Esophagus (tissue), 2 donors: ENCODE data around the gene AATK. TPM values are rescaled to one million over a fixed set of nuclear protein-coding genes. Genes with fewer than 3 reads are reported as not detected.

ENCODE experiments used
- H3K27ac ChIP-seq, 2 donors: one replicate each; pipeline ENCODE4 v1.5.1; 2013; ENCODE audit warnings: low read depth in 2 of 2, mild to moderate bottlenecking in 2 of 2, inconsistent platforms in 1 of 2, low read length in 1 of 2, moderate library complexity in 1 of 2
- H3K27me3 ChIP-seq, 2 donors: one replicate each; pipeline ENCODE4 v1.6.1; 2013; ENCODE audit warnings: low read length in 2 of 2, control low read depth in 1 of 2, mild to moderate bottlenecking in 1 of 2; ENCODE audit not compliant: insufficient read depth in 2 of 2, control insufficient read depth in 1 of 2
- H3K36me3 ChIP-seq, 2 donors: one replicate each; pipeline ENCODE4 v1.6.1; 2013; ENCODE audit warnings: low read length in 1 of 2; ENCODE audit not compliant: control insufficient read depth in 2 of 2, insufficient read depth in 2 of 2
- H3K4me1 ChIP-seq, 2 donors: one replicate each; pipeline ENCODE4 v1.6.1; 2013; ENCODE audit warnings: low read length in 1 of 2; ENCODE audit not compliant: control insufficient read depth in 2 of 2, insufficient read depth in 2 of 2
- H3K4me3 ChIP-seq, 2 donors: one replicate each; pipeline ENCODE4 v1.5.1; 2013; ENCODE audit warnings: low read length in 2 of 2, mild to moderate bottlenecking in 2 of 2, low read depth in 1 of 2, moderate library complexity in 1 of 2
- H3K9me3 ChIP-seq, 2 donors: one replicate each; pipeline ENCODE4 v1.6.1; 2013; ENCODE audit warnings: mild to moderate bottlenecking in 2 of 2, low read depth in 1 of 2, low read length in 1 of 2, moderate library complexity in 1 of 2; ENCODE audit not compliant: control insufficient read depth in 2 of 2, insufficient read depth in 1 of 2
- WGBS, 2 donors: extraction: QIAGEN DNeasy Blood & Tissue Kit; methylation state at CpG; one replicate each; pipeline ENCODE4 v1.1.7; 2013; 5-methylcytosine and 5-hydroxymethylcytosine counted together
- polyA plus RNA-seq, 2 donors: library from polyadenylated mRNA; stranded (reverse); fragments of 200-250 nt; gene quantifications; one replicate each; pipeline ENCODE4 v1.2.3, GENCODE V29; 2013
- donor health status: healthy with polysubstance abuse.
- donor health status: Bipolar disorder and iron deficiency.

The AATK gene
- polyA plus RNA-seq, 2 donors, result 1.1 to 1.2 TPM

DNA sequence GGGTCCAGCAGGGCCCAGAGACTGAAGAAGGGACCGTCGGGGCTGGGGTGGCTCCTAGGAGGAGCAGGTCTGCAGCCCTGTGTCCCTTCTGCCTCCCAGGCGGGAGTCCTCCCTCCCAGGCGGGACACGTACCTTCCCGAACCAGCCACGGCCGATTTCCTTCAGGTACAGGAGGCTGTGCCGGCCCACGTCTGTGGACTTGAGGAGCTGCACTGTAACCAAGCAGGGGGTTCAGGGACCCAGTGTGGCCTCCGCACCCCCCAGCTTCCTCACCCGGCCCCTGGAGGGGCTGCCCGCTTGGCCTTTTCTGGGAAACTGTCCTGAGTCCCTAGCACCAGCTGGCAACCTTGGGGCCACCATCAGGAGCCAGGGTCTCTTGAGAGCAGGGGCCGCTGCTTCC lies 37.7 kb downstream of the AATK start:
- Histone ChIP-seq H3K4me1 (peaks cover 0 to 10% of the 10 kb centered on the region in 2 donors), H3K9me3 (no peaks in the 10 kb centered on the region), H3K4me3 (no peak overlapping the region), H3K27me3 (no peaks in the 10 kb centered on the region), H3K36me3 (no peaks in the 10 kb centered on the region), H3K27ac (no peak overlapping the region)
- 84 to 92% methylated on average over 14 of the region's 14 CpGs for WGBS, 2 donors

DNA sequence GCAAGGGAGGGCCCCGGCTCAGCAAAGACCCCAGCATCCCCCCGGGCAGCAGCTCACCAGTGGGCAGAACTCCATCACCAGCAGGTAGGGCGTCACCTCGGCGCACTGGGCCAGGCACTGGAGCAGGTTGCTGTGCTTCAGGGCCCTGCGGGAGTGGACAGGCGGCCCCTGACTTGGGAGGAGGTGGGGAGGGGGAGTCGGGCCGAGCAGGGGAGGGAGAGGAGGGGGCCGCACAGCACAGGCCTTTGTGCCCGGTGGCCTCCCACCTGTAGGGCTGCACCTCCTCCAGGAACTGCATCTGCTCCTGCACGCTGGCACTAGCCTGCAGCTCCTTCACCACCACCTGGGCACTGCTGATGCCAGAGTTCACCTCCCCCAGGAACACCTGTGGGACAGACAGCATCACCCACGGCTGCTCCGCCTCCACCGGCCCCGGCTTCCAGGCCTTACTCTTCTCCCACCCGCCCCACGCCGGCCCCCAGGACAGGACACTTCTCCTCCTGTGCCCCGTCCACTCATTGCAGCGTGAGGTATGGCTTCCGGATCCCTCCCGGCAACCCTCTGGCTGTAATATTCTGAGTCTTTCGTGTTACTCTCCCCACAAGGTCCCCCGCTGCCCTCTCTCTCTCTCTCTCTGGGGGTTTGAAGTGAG lies 38.4 kb downstream of the AATK start:
- WGBS, 2 donors, result 64% methylated on average over 23 to 25 of the region's 25 CpGs
- no peaks in the 10 kb centered on the region for H3K36me3 ChIP-seq
- H3K27ac ChIP-seq, result no peak overlapping the region
- peaks cover 0 to 10% of the 10 kb centered on the region in 2 donors for H3K4me1 ChIP-seq
- no peaks in the 10 kb centered on the region for H3K9me3 ChIP-seq
- H3K27me3 ChIP-seq, result no peaks in the 10 kb centered on the region
- no peak overlapping the region for H3K4me3 ChIP-seq

DNA sequence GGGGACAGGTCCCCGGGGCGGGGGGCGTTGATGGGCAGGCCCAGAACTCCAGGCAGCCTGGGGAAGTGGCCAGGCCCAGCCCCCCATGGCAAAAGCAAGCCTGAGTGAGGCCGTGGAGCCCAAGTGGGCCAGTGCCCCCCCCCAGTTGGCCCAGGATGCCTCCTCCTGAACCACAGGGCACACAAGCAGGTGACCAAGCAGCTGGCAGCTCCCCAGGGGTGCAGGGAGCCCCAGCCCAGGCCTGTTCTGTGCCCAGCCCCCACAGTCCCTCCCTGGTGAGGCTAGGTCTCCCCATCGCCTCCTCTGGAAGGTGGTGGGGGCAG lies 38.9 kb downstream of the AATK start:
- H3K9me3 ChIP-seq, result no peaks in the 10 kb centered on the region

DNA sequence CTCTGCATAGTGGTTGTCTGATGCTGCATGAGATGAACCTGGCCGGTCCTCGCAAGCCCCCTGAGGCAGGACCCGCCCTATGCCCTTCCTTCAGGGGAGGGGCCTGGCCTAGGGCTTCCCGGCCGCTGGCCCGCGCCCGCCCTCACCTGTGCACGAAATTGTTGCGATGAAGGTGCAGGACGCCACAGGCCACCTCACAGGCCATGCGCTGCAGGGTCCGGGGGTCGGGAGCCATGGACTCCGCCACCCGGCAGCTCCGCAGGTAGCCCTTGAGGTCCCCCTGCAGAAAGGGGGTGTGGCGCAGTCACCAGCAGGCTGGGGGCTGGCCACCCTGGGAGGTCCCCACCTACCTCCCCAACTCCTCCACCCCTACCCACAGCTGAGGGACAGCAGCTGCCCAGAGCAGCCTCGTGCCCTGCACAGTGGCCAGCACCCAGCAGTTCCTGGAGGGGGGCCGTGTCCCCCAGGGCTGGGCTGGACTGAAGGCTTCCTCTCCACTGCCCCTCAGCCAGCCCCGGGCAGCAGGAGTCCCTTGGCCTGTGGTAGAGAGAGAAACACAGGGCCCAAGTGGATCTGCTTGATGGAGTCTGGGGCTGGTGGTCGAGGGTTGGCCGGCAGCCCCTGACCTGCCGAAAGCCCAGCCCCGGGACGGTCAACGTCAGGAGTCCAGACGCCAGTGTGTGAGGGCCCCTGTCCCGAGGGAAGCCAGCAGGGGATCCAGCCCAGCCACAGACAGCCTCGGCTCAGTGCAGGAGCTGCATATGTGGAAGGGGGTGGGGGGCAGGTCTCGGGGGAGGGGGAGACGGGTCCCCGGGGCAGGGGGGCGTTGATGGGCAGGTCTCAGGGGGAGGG lies 39.5 kb downstream of the AATK start:
- WGBS, 2 donors, result 51 to 64% methylated on average over 25 to 34 of the region's 34 CpGs
- Histone ChIP-seq H3K4me3 (no peak overlapping the region), H3K27me3 (no peaks in the 10 kb centered on the region), H3K4me1 (peaks cover 0 to 10% of the 10 kb centered on the region in 2 donors), H3K9me3 (no peaks in the 10 kb centered on the region), H3K36me3 (no peaks in the 10 kb centered on the region), H3K27ac (no peak overlapping the region)

More for the DNA sequence above, 38.9 kb downstream of the AATK start:
- H3K4me3 ChIP-seq, result no peak overlapping the region
- H3K36me3 ChIP-seq, result no peaks in the 10 kb centered on the region
- H3K27me3 ChIP-seq, result no peaks in the 10 kb centered on the region
- H3K4me1 ChIP-seq, result peaks cover 0 to 10% of the 10 kb centered on the region in 2 donors
- WGBS, 2 donors, result 46 to 47% methylated on average over 4 to 5 of the region's 5 CpGs
- no peak overlapping the region for H3K27ac ChIP-seq

DNA sequence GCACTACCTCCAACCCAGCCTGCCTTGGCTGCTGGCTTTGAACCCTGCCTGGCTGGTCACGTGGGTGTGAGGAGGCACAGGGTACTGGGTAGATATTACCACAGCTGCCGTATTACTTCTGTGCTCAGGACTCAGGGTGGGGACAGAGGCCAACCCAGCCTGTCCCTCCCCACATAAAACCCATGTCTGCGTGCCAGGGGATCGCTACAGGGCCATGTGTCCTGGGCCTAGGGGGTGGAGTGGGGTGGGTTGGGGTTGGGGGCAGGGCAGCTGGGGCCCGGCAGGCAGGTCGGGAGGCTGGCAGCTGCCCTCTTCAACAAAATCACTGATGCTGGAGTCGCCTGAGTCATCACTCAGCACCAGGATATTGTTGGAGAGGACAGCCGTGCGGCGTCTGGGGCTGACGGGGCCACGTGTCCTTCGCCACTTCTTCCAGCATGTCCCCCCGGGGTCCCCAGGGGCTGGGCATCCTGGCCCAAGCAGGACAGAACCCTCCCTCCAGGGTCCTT lies 40.4 kb downstream of the AATK start:
- Histone ChIP-seq H3K4me3 (no peak overlapping the region), H3K4me1 (peaks cover 0 to 10% of the 10 kb centered on the region in 2 donors), H3K36me3 (no peaks in the 10 kb centered on the region), H3K9me3 (no peaks in the 10 kb centered on the region), H3K27ac (no peak overlapping the region), H3K27me3 (no peaks in the 10 kb centered on the region)
- WGBS, 2 donors, result 46 to 54% methylated on average over 14 of the region's 14 CpGs

DNA sequence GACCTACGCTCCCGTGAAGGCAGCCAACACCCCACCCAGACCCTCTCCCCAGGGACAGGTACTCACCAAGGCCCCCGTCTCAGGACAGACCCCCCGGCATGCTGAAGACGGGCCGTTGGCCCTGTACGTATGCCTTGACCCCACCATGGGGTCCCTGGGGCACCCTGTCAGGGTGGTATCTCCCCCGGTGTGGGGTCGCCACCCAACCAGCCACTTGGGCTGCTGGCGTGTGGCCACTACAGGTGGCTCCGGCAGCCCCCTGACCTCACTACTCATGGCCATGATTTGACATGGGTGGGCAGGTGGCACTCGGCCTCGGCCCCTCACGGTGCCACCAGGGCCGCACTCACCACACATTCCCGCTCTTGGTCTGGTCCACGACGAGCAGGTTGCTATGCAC lies 41.6 kb downstream of the AATK start:
- peaks cover 0 to 13% of the 10 kb centered on the region in 2 donors for H3K4me1 ChIP-seq
- H3K27ac ChIP-seq, result no peak overlapping the region
- H3K4me3 ChIP-seq, result no peak overlapping the region
- 90 to 92% methylated on average over 17 to 18 of the region's 18 CpGs for WGBS, 2 donors
- no peaks in the 10 kb centered on the region for H3K36me3 ChIP-seq
- H3K27me3 ChIP-seq, result no peaks in the 10 kb centered on the region
- H3K9me3 ChIP-seq, result peaks cover 0 to 4% of the 10 kb centered on the region in 2 donors

DNA sequence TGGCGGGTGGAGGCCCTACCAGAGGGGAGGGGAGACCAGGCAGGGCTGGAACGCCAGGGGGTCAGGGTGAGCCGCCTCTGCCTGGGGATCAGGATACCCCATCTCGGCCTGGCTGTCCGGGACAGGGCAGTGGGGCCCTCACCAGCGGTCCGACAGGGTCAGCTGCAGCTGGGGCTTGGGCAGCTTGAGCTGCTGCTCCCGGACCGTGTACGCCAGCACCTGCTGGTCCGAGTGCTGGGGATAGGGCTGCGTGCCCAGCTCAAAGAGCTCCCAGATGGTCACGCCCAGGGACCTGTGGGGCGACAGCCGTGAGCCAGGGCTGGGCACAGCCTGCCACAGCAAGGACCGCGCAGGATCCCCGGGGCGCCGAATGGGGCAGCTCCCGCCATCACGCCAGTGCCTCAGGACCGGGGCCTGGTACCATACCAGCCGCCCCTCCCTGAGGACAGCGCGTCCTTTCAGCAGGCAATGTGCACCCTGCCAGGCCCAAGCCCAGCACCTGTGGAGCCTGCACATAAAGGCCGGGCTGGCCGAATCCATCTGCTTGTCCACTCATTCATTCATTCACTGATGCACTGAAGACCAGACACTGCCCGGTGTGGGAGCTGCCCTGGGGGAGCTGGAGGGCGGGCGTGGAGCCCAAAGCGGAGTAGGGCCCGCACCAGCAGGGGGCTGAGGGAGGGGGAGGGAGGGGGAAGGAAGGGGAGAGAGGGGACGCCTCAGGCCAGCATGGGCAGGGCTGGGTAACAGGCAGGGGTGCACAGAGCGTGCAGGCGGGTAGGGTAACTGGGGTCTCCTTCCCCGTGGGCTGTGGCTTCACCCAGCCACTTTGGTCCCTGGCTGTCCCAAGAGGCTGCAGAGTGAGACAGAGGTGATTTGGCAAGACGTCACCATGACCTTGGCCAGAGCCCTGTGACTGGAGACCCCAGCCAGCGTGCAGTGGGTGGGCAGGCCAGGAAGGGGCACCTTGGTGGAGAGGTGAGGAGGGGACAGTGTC lies 42.7 kb downstream of the AATK start:
- no peaks in the 10 kb centered on the region for H3K27me3 ChIP-seq
- peaks cover 4 to 23% of the 10 kb centered on the region in 2 donors for H3K4me1 ChIP-seq
- 67 to 81% methylated on average over 36 to 39 of the region's 39 CpGs for WGBS, 2 donors
- peaks cover 0 to 5% of the 10 kb centered on the region in 2 donors for H3K9me3 ChIP-seq
- H3K36me3 ChIP-seq, result no peaks in the 10 kb centered on the region
- H3K4me3 ChIP-seq, result no peak overlapping the region
- no peak overlapping the region for H3K27ac ChIP-seq

DNA sequence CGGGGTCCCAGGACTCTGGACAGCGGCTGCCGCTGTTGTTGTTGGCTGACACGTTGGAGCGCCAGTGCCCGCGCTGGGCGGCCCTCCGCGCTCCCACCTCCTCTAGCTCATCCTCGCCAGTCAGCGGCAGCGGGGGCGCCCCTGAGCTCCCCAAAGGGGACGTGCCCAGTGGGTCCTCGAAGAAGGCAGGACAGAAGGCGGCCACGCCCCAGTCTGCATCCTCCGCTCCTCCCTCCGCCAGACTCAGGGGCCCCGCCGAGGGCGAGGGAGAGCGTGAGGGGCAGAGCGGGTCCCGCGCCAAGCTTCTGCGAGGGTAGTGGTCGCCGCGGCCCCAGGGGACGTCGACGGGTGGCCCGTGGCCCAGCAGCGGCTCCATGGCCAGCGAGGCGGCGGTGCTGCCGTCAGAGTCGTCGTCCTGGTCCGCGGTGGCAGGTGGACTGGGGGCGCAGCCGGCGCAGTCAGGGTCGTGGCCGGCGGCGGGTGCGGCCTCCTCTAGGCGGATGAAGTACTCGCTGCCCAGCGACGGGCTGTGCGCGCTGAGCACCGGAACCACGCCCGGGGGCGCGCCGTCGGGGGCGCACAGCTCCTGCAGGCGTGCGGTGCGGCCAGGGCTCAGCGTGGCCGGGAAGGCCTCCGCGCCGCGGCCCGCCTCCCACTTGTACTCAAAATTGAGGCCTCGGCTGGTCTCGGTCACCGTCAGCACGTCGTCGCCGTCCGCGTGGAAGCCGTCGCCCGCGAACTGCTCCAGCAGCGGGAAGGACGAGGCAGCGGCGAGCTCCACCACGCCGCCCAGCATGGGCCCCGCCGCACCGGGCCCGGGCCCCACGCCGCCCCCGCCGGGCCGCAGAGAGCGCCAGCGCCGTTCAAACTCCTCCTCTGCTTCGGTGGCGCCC lies 43.9 kb downstream of the AATK start:
- WGBS, 2 donors, result 38 to 53% methylated on average over 75 to 109 of the region's 109 CpGs
- no peaks in the 10 kb centered on the region for H3K27me3 ChIP-seq
- peaks cover 4 to 26% of the 10 kb centered on the region in 2 donors for H3K4me1 ChIP-seq
- no peak overlapping the region for H3K27ac ChIP-seq
- H3K4me3 ChIP-seq, result no peak overlapping the region
- peaks cover 0 to 5% of the 10 kb centered on the region in 2 donors for H3K9me3 ChIP-seq
- no peaks in the 10 kb centered on the region for H3K36me3 ChIP-seq
